LHCN-M2 (cell line): ENCODE data around the gene RGL2. TPM values are rescaled to one million over a fixed set of nuclear protein-coding genes. Genes with fewer than 3 reads are reported as not detected.
A peak's percentile ranks its signal among the peaks of the same experiment; 100 is the strongest.
"Not testable (repeated sequence)": the region's sequence is repeated elsewhere in the genome, so short reads cannot be mapped to it uniquely, and the experiment has no call there.

ENCODE experiments used
- DNase-seq: peaks from one replicate; pipeline ENCODE4 v3.0.0-alpha.2; 2012; ENCODE audit warnings: low read depth
- total RNA-seq: library from RNA; depleted of rRNA; stranded (reverse); fragments of >200 nt; gene quantifications from 2 replicates; pipeline ENCODE4 v1.2.3, GENCODE V29; 2014

Gene RGL2
- total RNA-seq, 1 experiment from 2014 or later, result 20.6 TPM

DNA sequence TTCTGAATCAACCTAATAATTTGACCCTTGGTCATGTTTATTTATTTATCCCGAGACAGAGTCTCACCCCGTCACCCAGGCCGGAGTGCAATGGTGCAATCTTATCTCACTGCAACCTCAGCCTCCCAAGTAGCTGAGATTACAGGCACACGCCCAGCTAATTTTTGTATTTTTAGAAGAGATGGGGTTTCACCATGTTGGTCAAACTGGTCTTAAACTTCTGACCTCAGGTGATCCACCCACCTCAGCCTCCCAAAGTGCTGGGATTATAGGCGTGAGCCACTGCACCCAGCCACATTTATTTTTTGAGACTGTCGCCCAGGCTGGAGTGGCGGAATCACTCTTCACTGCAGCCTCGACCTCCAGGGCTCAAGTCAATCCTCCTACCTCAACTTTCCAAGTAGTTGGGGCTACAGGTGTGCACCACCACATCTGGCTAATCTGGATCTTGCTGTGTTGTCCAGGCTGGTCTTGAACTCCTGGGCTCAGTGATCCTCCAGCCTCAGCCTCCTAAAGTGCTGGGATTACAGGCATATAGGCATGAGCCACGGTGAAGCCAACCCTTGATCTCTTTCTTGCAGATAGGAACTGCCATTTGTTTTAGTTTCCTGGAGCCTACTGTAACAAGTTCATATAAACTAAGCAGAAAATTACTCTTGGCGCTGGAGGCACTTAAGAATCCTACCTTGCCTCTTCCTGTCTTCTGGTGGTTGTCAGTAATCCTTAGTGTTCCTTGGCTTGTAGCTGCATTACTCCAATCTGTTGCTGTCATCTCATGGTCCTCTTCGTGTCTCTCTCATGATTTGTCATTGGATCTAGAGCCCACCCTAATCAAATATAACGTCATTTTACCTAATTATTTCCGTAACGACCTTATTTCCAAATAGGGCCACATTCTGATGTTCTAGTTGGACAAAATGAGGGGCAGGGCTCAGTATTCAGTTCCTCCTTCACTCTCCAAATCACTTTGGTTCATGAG is 24.5 kb downstream of the RGL2 start:
- no peak for DNase-seq

DNA sequence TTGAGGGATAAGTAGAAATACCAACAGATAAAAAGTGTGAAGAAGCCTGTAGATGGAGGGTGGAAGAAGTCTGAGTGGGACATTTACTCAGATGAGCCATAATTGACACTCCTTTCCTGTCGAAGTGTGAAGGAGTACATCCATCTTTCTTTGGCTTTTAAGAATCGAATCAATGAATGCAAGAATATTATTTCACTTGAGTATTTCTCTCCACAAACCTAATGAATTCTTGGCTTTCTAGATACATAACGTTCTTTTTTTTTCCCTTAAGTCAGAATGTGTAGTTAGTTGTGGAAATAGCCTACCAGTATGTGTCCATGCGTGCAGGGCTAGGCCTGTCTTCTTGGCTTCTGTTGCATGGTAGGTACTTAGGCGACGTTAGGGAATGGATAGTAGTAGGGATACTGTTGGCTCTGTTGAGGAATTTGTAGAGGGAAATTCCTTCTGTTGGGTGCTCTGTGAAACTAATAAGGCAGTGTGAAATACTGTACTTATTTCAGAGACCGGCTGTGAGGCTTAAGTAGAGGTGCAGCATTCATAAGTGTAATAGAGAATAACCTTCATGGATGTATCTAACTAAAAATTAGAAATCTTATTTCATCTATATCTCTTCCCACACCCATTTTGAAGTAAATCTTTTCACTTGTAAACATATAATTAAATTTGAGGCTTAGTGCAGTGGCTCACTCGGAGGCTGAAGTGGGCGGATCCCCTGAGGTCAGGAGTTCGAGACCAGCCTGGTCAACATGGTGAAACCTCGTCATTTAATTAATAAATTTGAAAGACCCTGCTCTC is 25.4 kb downstream of the RGL2 start:
- no peak for DNase-seq

DNA sequence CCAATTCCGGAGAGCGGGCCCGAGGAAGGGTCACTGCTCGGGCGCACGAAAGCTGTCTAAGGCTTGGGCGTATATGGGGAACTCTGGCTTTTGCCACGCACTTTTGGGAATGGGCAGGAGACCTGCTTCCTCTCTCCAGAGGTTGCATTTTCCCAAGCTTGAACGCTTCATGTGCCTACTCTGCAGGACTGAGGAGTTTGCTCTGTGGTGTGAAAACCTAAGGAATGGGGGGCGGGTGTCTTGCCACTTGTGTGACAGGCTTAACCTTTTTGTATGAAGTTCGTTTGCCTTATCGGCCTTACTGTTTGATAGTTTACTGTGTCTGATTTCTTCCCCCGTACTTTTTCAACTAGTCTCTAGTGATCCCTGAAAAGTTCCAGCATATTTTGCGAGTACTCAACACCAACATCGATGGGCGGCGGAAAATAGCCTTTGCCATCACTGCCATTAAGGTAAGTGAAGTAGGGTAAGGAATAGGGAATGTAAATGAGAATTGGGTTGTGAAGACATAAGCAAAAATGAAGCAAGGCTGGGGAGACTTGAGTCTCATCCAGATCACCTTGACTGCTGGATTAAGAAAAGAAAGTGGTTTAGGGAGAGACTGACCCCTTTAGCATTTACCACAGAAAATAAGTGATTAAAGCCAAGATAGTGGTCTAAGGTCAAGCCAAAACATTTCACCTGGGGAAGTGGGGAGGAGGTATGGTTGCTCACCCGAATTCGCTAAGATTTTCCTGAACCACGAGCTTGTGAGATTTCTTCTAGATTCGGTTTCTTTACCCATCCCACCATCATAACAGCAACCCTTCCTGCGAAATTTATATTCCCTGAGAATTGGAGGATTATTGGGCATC is 26.2 kb downstream of the RGL2 start:
- no peak for DNase-seq

DNA sequence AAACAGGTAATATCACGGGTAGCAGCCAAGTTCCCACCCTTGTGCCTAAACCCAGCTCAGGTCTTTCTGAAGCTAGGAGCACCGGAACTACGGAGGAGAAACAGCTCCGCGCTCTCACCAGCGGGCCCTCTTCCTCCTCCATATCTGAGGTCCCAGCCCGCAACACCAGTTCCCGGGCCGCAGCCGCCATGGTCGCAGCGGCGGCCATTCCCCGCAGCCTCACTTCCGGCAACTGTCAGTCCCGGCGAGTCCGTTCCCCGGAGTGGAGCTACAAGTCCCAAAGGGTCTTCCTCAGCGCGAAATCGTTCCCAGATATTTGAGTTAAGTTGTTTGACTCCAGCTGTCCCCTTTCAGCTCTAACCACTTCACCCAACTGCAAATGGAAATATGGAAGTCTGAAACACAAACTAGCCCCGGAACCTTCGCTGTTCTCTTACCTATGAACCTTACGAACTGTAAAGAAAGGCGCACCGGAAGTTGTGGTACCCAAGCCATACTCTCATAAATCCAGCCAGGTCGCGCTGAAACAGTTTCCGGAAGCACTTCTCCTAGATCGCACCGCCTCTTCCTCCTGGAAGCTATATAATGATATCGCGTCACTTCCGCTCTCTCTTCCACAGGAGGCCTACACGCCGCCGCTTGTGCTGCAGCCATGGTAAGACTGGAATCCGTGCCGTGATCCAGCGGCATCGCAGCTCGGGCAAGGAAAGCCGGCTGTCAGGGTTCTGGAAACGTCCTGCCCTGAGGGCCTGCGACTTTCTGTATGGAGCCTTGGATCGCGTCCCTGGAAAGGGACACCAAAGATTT is 27.1 kb downstream of the RGL2 start, which contains the start of the genes RPS18 and VPS52:
Gene RPS18, plus strand, starts transcription at position 608 of the 807 bp plus-strand sequence. Its CDS starts 45 bp downstream, at position 653.
Gene VPS52, minus strand, starts transcription at position 409 of the 807 bp plus-strand sequence. Its CDS starts 201 bp downstream, at position 208.
- peak; percentile 99 for DNase-seq

DNA sequence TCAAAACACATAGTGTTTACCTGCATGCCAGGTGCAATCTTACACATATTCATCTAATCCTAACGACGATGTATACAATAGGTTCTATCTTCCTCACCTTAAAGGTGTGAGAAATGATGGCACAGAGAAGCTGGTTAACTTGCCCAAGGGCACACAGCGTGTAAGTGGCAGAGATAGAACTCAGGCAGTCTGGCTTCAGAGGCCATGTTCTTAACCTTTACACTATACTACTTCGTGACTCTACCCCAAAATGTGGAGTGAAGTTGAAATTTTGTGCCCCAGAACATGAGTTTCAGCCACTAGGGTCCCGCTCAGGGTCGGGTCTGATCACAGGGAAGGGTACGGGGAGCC is 27.6 kb downstream of the RGL2 start:
- DNase-seq, result no peak

DNA sequence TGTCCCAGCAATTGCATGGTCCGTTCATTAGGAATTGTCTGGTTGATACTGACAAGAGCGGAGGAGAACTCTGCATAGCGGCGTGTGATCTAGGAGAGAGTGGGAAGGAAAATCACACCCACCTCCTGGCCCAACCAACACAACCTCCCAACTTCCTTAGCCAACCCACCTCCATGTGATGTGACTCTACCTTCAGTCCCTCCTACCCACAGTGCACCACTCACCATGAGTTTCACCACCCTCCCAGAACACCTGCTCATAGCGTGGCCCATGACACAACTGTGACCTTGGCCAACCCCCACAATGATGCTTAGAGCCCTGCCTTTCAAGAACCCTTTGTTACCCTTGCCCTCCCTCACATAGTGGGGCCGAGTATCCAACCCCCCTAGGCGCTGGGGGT is 34.7 kb downstream of the RGL2 start:
- DNase-seq, result no peak

DNA sequence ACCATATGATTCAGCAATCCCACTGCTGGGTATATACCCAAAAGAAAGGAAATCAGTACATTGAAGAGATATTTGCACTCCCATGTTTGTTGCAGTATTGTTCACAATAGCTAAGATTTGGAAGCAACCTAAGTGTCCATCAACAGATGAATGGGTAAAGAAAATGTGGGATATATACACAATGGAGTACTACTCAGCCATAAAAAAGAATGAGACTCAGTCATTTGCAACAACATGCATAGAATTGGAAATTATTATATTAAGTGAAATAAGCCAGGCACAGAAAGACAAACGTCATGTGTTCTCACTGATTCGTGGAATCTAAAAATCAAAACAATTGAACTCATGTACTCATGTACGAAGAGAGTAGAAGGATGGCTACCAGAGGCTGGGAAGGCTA is 36.3 kb downstream of the RGL2 start:
- not testable (repeated sequence) for DNase-seq

DNA sequence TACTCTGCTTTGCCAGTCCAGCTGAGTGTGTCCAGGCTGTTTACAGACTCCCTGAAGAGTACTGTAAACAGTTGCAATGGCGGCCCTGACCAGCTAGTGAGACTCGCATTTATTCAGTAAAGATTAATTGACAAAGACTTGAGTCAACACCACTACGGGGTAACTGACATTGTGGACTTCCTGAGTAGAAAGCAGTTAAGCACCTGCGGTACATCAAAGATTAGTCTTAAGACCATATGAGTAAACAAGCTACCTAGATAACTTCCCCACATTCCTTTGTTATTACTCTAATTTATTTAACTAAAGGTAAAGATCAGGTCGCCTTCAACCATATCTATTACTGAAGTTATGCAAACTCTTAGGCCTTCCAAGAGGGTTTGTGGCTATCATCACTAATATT is 39.7 kb downstream of the RGL2 start:
- no peak for DNase-seq

DNA sequence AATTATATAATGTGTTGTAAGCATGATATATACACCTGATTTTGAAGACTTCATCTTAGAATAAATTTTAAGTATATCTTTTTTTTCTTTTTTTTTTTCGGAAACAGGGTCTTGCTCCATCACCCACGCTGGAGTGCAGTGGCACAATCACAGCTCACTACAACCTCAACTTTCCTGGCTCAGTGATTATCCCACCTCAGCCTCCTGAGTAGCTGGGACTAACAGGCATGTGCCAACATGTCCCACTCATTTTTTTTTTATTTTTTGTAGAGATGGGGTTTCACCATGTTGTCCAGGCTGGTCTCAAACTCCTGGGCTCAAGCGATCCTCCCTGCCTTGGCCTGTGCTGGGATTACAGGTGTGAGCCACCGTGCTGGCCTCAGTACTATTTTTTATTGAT is 44.2 kb downstream of the RGL2 start:
- DNase-seq, result no peak

DNA sequence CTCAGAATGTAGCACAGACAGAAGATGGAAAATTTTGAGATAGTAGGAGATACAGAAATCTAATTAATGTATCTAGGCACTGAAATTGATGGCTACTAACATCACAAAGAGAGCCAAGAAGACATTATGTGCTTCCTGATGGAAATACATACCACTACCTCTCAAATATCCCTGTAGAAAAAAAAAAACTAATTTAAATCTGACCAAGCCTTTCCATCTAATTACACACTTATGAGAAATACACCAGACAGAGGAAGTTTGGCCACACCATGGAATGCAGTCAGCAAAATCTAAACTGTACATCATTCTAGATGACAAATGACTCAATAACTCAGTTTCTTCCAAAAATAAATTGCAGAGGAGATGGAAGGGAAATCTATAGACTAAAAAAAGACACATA is 46.0 kb downstream of the RGL2 start:
- no peak for DNase-seq

DNA sequence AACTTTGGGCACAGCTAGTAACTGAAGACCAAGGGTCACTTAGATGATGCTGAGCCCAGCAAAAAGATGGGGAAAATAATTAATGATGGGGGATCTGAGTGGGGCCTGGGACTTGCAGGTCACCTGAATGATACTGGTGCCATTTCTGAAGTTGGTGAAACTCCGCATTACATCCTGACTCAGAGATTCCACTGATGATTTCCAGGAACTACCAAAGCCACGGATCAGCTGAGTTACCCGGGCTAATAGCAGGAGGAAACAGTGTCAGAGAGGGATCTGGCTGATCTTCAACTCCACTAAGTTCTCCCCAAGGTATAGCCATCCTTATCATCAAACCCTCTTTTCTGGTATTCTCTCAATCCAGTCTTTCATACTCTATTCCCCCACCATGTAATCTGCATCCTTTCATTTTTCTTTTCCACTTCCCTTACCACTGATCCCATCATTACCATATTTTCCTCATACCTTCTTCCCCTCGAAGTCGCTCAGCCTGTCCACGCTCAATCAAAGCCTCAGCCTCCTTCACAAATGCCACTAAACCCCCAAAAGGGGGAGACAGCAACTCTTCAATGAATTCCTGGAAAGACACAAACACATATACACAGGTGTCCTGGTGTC is 47.2 kb downstream of the RGL2 start:
- no peak for DNase-seq

DNA sequence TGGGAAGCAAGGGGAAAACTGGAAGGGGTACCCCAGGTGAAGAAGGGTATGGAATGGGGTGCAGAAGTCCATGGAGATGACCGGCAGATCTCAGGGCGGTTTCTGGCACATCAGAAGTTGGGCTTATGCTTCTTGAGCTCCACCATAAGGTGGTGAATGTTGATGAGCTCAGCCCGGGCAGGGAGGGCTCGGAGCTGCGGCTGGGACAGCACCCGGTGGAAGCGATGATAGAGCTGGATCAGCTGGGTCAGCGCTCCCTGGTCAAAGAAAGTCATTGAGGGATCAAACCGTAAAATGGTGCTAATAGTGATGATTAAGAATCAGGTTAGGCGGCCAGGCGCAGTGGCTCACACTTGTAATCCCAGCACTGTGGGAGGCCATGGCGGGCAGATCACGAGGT is 48.0 kb downstream of the RGL2 start:
- no peak for DNase-seq

DNA sequence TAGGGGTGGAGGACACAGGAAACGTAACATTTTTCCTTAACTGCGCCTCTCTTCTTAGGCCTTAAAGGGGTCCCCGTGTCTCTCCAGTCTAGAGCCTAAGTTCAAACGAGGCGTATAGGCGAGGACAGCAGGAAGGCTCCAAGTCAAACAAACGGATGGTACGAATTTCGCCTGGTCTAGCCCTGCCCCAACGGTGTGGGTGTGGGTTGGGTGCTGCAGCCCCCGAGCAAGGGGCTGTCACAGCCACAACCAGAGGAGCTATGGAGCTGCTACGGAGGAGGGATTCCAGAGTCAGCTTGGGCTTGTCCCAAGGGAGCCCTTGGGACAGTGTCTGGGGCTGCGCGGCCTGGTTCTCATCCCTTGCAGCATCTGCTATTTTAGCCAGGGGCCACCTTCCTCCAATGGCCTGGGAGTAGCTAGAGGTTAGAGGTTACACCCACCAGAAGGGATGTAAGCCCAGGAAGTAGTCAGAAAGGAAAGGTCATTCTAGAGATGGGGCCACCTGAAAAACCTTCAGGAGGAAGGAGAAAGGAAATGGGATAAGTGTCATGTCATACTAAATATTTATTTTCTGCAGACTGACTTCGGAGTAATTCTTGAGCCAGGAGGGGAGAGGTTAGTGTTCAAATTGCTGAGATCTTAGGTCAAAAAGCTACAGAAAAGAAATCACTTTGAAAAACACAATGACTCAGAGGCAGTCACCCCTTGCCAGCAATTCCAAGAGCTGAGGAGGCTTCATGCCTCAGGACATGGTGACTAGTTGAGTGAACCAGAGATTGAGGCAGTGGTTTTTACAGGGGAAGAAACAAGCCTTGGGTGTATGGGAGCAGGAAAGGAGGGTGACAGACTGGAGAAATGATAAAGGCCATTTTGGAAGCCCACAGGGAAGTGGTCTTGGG is 48.8 kb downstream of the RGL2 start:
- DNase-seq, result peak; percentile 70

DNA sequence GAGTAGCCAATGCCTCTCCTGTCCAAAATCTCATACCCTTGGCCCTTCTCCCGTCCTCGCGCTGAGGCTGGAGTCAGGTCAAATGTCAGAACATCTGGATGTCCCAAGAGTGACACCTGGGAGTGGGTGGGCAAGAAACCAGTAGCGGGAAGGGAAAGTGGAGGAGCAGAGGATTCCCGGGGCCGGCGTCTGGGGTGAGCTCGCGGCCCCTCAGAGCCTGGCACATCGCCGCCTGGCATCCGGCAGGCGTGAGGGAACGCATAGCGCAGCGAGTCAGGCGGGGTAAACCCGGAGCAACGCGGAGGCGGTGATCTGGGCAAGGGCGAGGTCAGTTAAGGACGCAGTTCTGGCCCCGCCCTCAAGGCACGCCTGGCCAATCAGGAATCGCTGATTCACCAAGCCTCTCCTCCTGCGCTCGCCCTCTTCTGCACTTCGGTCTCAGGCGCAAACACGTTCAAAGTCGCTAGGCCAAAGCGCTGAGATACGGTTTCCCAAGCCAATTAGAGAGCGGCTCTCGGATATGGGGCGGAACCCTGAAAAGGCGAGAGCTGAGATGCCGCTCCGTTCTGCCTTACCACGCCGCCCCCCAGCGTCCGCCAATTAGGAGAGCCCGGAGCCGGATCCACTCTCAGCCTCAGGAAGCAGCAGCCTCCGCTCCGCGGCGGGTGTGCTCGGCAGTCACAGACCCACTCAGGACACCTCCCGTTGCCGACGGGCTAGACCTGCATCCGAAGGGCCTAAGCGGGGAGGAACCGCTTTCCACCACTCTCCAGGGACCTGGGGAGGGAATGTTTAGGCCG is 49.6 kb downstream of the RGL2 start:
- DNase-seq, result peak; percentile 99

DNA sequence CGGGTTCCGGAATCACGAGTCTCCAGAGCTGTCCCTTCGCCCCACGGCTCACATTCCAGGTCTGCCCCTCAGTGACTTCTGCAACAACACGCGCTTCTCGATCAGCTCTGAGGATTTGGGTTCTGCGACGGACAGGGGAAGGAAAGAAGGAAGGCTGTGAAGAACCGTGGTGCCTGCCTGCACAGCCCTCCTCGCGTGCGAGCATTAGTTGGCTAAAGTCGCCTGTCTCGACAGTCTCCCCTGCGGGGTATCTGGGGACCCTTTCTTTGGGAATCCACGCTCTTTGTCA is 50.2 kb downstream of the RGL2 start:
- no peak for DNase-seq

DNA sequence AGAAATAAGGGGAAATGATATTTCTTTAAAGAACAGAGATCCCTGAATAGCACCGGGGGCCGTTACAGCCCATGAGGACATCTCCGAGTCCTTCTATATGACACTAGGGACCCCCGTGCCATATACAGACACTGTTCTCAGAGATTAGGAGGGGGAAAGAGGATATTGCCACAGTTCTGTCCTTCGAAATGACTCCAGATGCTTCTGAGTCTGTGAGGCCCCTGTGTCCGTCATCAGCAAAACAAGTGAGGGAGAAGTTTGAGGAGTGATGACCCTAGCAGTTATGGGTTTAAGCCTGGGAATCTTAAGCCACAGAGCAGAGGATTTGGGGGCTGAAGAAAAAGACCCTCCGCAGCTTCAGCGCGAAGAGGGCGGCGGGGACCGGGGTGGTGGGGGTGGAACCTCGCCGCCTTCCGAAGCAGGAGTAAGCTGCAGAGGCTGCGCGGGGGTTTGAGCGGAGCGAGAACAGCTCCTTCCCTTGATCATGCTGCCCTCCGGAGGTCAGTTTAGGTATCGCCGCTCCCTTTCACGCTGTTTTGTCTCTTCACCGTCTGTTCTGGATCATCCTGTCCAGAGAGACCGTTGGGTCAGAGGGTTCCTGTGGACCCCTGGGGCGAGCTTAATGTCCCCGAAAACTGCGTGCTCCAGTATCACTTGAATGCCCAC is 50.6 kb downstream of the RGL2 start:
- peak; percentile 78 for DNase-seq

DNA sequence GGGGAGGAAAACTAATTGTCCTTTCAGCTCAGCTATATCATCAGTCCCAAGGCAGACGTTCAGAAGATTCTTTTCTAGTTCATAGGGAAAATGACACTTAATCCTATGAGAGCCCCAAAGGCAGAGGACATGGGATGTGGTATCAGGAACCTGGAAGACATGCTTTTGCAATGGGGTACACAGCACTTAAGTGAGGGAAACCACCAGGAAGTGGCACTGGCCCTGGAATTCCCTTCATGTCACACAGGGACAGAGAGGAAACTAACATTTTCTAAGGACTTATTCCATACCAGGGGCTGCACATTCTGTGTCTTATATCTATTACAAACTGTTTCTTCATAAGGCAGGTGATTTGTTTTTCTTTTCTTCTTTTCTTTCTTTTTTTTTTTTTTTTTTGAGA is 55.3 kb downstream of the RGL2 start:
- no peak for DNase-seq

DNA sequence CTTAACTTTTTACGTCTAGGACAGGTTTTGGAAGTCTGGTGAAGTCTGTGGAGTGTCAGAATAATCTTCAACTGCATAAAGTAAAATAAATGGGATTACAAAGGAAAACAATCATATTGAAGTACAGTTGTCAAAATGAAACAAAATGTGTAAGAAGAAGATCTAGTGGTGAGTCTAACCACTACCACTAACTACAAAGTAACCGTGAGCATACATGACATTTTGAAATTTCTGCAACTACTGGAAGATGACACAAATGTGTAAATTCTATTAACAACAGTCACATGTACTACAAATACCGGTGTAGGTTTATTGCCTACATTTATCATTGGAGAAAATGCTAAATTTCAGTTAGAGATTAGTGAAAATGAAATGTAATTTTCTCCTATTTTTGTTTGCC is 56.8 kb downstream of the RGL2 start:
- DNase-seq, result no peak
